Measurements from ENCODE around the gene THADA. TPM values are rescaled to one million over a fixed set of nuclear protein-coding genes. Genes with fewer than 3 reads are reported as not detected.

THADA gene
- polyA plus RNA-seq, 1 donor (not counting 4 experiments of a cell fraction or from before 2014, with no cell fraction given), result 22.6 TPM

DNA sequence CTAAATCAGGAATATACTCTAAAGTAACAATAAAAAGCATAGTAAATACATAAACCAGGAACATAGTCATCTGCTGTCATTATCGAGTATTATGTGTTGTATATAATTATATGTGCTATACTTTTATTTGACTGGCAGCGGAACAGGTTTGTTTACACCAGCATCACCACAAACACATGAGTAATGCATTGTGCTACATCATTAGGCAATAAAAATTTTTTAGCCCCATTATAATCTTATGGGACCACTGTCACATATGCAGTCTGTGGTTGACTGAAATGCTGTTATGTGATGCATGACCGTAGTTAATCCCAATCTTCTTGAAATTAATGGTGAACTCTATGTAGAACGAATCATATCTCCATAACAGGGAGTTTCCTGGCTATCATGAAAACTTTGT, 232.7 kb downstream of the THADA start:
- Histone ChIP-seq H3K27ac (ENCODE audit: control insufficient read depth, insufficient read depth, low read length) (no peak overlapping the region), H3K4me3 (ENCODE audit: control insufficient read depth in 2 of 3, extremely low read depth in 1 of 3, insufficient read depth in 2 of 3, low read depth in 1 of 3, low read length in 3 of 3) (no peak overlapping the region)

GRCh38 chr2:43361286-43361685, 234.6 kb downstream of the THADA start:
- H3K4me2 ChIP-seq (ENCODE audit: control insufficient read depth, extremely low read depth, insufficient read depth, low read depth, low read length), result no peak overlapping the region
- DNase-seq (ENCODE audit: low read depth, low spot score) (no peak), FAIRE-seq (no peak)
- H3K36me3 ChIP-seq (ENCODE audit: control insufficient read depth in 2 of 2, extremely low read depth in 1 of 2, insufficient read depth in 2 of 2, low read length in 2 of 2), result no peaks in the 10 kb centered on the region
- no peaks in the 10 kb centered on the region for H4K20me1 ChIP-seq (ENCODE audit: control insufficient read depth, extremely low read depth, insufficient read depth, low read length)
- H3K9me1 ChIP-seq (ENCODE audit: control insufficient read depth, extremely low read depth, insufficient read depth, low read length), result no peaks in the 10 kb centered on the region
- no peak overlapping the region for H3K9ac ChIP-seq (ENCODE audit: control insufficient read depth, extremely low read depth, insufficient read depth, low read length)
- no peaks in the 10 kb centered on the region for H3K9me3 ChIP-seq (ENCODE audit: control insufficient read depth, low read depth, low read length)
- H3K4me3 ChIP-seq (ENCODE audit: control insufficient read depth in 2 of 3, extremely low read depth in 1 of 3, insufficient read depth in 2 of 3, low read depth in 1 of 3, low read length in 3 of 3), result no peak overlapping the region
- dilution Hi-C loops (cut with MboI; ENCODE audit: extremely low pct_ligation_motif_present, low sequenced_read_pairs), result no loop called here
- no peaks in the 10 kb centered on the region for H3K27me3 ChIP-seq (ENCODE audit: control insufficient read depth, extremely low read depth, insufficient read depth, low read length)
- H3K79me2 ChIP-seq (ENCODE audit: control insufficient read depth, insufficient read depth, low read length), result no peaks in the 10 kb centered on the region
- TF ChIP-seq, protein P1, sequence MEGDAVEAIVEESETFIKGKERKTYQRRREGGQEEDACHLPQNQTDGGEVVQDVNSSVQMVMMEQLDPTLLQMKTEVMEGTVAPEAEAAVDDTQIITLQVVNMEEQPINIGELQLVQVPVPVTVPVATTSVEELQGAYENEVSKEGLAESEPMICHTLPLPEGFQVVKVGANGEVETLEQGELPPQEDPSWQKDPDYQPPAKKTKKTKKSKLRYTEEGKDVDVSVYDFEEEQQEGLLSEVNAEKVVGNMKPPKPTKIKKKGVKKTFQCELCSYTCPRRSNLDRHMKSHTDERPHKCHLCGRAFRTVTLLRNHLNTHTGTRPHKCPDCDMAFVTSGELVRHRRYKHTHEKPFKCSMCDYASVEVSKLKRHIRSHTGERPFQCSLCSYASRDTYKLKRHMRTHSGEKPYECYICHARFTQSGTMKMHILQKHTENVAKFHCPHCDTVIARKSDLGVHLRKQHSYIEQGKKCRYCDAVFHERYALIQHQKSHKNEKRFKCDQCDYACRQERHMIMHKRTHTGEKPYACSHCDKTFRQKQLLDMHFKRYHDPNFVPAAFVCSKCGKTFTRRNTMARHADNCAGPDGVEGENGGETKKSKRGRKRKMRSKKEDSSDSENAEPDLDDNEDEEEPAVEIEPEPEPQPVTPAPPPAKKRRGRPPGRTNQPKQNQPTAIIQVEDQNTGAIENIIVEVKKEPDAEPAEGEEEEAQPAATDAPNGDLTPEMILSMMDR (optimal IDR thresholded peaks at IDR 0.05 in 1 of 3, IDR thresholded peaks at IDR 0.05 in 1 of 3, conservative IDR thresholded peaks at IDR 0.05 in 1 of 3; ENCODE audit: extremely low read depth in 1 of 3, insufficient read depth in 2 of 3, low read length in 3 of 3), result no peak
- no peak for TF ChIP-seq EZH2 (IDR thresholded peaks at IDR 0.05; ENCODE audit: low read length)
- H3K4me1 ChIP-seq (ENCODE audit: control insufficient read depth, extremely low read depth, insufficient read depth, low read length), result no peaks in the 10 kb centered on the region
- no peak overlapping the region for H2AFZ ChIP-seq (ENCODE audit: control insufficient read depth, low read length)
- H3K27ac ChIP-seq (ENCODE audit: control insufficient read depth, insufficient read depth, low read length), result no peak overlapping the region

More for the DNA sequence above, 232.7 kb downstream of the THADA start:
- no peaks in the 10 kb centered on the region for H3K4me1 ChIP-seq (ENCODE audit: control insufficient read depth, extremely low read depth, insufficient read depth, low read length)
- dilution Hi-C loops (cut with MboI; ENCODE audit: extremely low pct_ligation_motif_present, low sequenced_read_pairs), result no loop called here
- TF ChIP-seq EZH2 (IDR thresholded peaks at IDR 0.05; ENCODE audit: low read length), result no peak
- TF ChIP-seq, protein P1 (optimal IDR thresholded peaks at IDR 0.05 in 1 of 3, IDR thresholded peaks at IDR 0.05 in 1 of 3, conservative IDR thresholded peaks at IDR 0.05 in 1 of 3; ENCODE audit: extremely low read depth in 1 of 3, insufficient read depth in 2 of 3, low read length in 3 of 3), result no peak
- H3K9me3 ChIP-seq (ENCODE audit: control insufficient read depth, low read depth, low read length), result no peaks in the 10 kb centered on the region
- no peak overlapping the region for H3K9ac ChIP-seq (ENCODE audit: control insufficient read depth, extremely low read depth, insufficient read depth, low read length)
- no peak for DNase-seq (ENCODE audit: low read depth, low spot score)
- no peak overlapping the region for H2AFZ ChIP-seq (ENCODE audit: control insufficient read depth, low read length)
- H3K27me3 ChIP-seq (ENCODE audit: control insufficient read depth, extremely low read depth, insufficient read depth, low read length), result no peaks in the 10 kb centered on the region
- no peaks in the 10 kb centered on the region for H3K79me2 ChIP-seq (ENCODE audit: control insufficient read depth, insufficient read depth, low read length)
- no peak overlapping the region for H3K4me2 ChIP-seq (ENCODE audit: control insufficient read depth, extremely low read depth, insufficient read depth, low read depth, low read length)
- FAIRE-seq, result no peak
- no peaks in the 10 kb centered on the region for H4K20me1 ChIP-seq (ENCODE audit: control insufficient read depth, extremely low read depth, insufficient read depth, low read length)
- no peaks in the 10 kb centered on the region for H3K36me3 ChIP-seq (ENCODE audit: control insufficient read depth in 2 of 2, extremely low read depth in 1 of 2, insufficient read depth in 2 of 2, low read length in 2 of 2)
- peaks cover 2% of the 10 kb centered on the region for H3K9me1 ChIP-seq (ENCODE audit: control insufficient read depth, extremely low read depth, insufficient read depth, low read length)

Data from keratinocyte (primary cell).